ENCODE results near the gene TMEM117.

DNA sequence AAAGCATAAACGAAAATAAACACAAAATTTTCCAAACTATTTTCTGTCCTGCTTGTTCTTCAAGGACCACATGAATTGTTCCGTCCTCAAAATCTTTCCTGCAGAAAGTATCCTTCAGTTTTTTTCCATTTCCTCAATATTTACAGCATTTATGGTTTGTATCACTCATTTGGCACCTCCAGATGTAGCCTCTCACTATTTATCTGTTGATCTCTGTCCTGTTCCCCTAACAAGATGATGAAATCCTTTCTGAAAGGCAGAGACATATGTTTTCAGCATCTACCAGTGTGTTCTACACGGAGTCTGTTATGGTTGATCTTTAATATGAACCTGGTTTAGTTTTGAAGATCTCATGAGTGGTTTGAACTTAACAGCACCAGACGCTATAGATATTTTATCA is 550.1 kb downstream of the TMEM117 start:
- TF ChIP-seq, protein P1, sequence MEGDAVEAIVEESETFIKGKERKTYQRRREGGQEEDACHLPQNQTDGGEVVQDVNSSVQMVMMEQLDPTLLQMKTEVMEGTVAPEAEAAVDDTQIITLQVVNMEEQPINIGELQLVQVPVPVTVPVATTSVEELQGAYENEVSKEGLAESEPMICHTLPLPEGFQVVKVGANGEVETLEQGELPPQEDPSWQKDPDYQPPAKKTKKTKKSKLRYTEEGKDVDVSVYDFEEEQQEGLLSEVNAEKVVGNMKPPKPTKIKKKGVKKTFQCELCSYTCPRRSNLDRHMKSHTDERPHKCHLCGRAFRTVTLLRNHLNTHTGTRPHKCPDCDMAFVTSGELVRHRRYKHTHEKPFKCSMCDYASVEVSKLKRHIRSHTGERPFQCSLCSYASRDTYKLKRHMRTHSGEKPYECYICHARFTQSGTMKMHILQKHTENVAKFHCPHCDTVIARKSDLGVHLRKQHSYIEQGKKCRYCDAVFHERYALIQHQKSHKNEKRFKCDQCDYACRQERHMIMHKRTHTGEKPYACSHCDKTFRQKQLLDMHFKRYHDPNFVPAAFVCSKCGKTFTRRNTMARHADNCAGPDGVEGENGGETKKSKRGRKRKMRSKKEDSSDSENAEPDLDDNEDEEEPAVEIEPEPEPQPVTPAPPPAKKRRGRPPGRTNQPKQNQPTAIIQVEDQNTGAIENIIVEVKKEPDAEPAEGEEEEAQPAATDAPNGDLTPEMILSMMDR (IDR thresholded peaks at IDR 0.05; ENCODE audit: insufficient read depth, low read depth, low read length), result no peak
- TF ChIP-seq EZH2 (IDR thresholded peaks at IDR 0.05; ENCODE audit: insufficient read depth, low read length), result no peak
